ENCODE results near the gene PPME1. TPM values are rescaled to one million over a fixed set of nuclear protein-coding genes. Genes with fewer than 3 reads are reported as not detected.

PPME1 gene
- total RNA-seq, 1 experiment from 2014 or later: 68.3 TPM

GRCh38 chr11:74279256-74279655 lies 108.2 kb downstream of the PPME1 start:
- intact Hi-C loops (cut with micrococcal nuclease): no loop called here
- ChIA-PET POLR2A (no interaction called here), CTCF (no interaction called here), RAD21 (ENCODE audit: low non-redundant PET in 1 of 2, low total read pairs in 2 of 2, uncharacterized antibody in 2 of 2, unreplicated experiment in 2 of 2) (no interaction called here)
- BruUV-seq (replicated peaks): no TSS peak
- Histone ChIP-seq H3K27me3 (ENCODE audit: insufficient read depth, low read length) (no peaks in the 10 kb centered on the region), H3K4me1 (ENCODE audit: control insufficient read depth in 1 of 2, insufficient read depth in 2 of 2, low read length in 2 of 2) (peaks cover 0 to 8% of the 10 kb centered on the region in 2 experiments; a peak in 1 of 4 replicates), H3K9me2 (ENCODE audit: insufficient read depth) (no peaks in the 10 kb centered on the region), H3K9me3 (ENCODE audit: control insufficient read depth in 1 of 2, insufficient read depth in 1 of 2, low read depth in 1 of 2, low read length in 2 of 2) (no peaks in the 10 kb centered on the region), H2AFZ (ENCODE audit: low read depth, low read length, poor library complexity, severe bottlenecking) (no peak overlapping the region), H3K4me3 (replicated peaks in 1 of 2; ENCODE audit: low read depth in 1 of 2, low read length in 2 of 2) (no peak overlapping the region), H3K27ac (ENCODE audit: low read depth, low read length) (no peak overlapping the region), H4K20me1 (ENCODE audit: insufficient read depth) (no peaks in the 10 kb centered on the region), H3K79me2 (ENCODE audit: insufficient read depth, low read length) (no peaks in the 10 kb centered on the region), H3K4me2 (ENCODE audit: low read length) (no peak overlapping the region), H3K9ac (ENCODE audit: low read length) (no peak overlapping the region), H3K36me3 (ENCODE audit: control insufficient read depth in 1 of 2, insufficient read depth in 2 of 2, low read length in 2 of 2) (no peaks in the 10 kb centered on the region)
- DNase-seq (ENCODE audit: low read depth, low spot score) (no peak), ATAC-seq (no peak)
- no peak for TF ChIP-seq ATF3 (IDR thresholded peaks at IDR 0.05)
- TF ChIP-seq ELF1 (IDR thresholded peaks at IDR 0.05; ENCODE audit: borderline replicate concordance, low read depth): no peak
- TF ChIP-seq CTCF (IDR thresholded peaks at IDR 0.05 in 2 of 3, conservative IDR thresholded peaks at IDR 0.05 in 1 of 3; ENCODE audit: borderline replicate concordance in 1 of 3, insufficient read depth in 1 of 3, low read depth in 2 of 3, low read length in 2 of 3): no peak
- TF ChIP-seq ZBTB33 (IDR thresholded peaks at IDR 0.05; ENCODE audit: extremely low read depth, insufficient replicate concordance, low read length): no peak
- TF ChIP-seq RAD21 (IDR thresholded peaks at IDR 0.05; ENCODE audit: low read depth): no peak
- TF ChIP-seq FOSL1 (IDR thresholded peaks at IDR 0.05; ENCODE audit: low read depth): no peak
- TF ChIP-seq POLR2AphosphoS5 (IDR thresholded peaks at IDR 0.05; ENCODE audit: low read depth, low read length): no peak
- no peak for TF ChIP-seq EGR1 (IDR thresholded peaks at IDR 0.05; ENCODE audit: low read depth)
- TF ChIP-seq EZH2phosphoT487 (IDR thresholded peaks at IDR 0.05; ENCODE audit: borderline replicate concordance): no peak
